Prostate gland (tissue), 2 donors: ENCODE data around the gene TBX10. TPM values are rescaled to one million over a fixed set of nuclear protein-coding genes. Genes with fewer than 3 reads are reported as not detected.

Experiments
- DNase-seq: peaks from one replicate; pipeline ENCODE4 v3.0.0-alpha.2; 2019; ENCODE audit warnings: low spot score
- H3K27ac ChIP-seq, 2 donors: fragments of 200-600 bp; sonication (generic); 2 replicates each; pipeline ENCODE4 v1.5.1; 2017 to 2019
- H3K27me3 ChIP-seq: fragments of 200-600 bp; sonication (generic); replicated peaks from 2 replicates; pipeline ENCODE4 v1.5.1; 2019; ENCODE audit not compliant: insufficient read depth
- H3K36me3 ChIP-seq, 2 donors: fragments of 200-600 bp; sonication (generic); 1 replicate in 1 of 2; 2 replicates in 1 of 2; pipeline versions ENCODE4 v1.5.1 to v1.8.1; 2017 to 2019
- H3K4me1 ChIP-seq: fragments of 200-600 bp; sonication (generic); replicated peaks from 2 replicates; pipeline ENCODE4 v1.5.1; 2019
- H3K4me3 ChIP-seq, 2 donors: fragments of 200-600 bp; sonication (generic); 2 replicates each; pipeline ENCODE4 v1.5.1; 2017 to 2019
- H3K9me3 ChIP-seq: fragments of 200-600 bp; sonication (generic); 2 replicates; pipeline ENCODE4 v1.5.1; 2017
- CTCF ChIP-seq, 4 experiments: fragments of 200-600 bp in 2 of 4; fragments of 450-650 bp in 2 of 4; sonication (generic) in 2 of 4; IDR thresholded peaks; 1 replicate in 3 of 4; 2 replicates in 1 of 4; pipeline ENCODE4 v1.5.1; 2016 to 2019; ENCODE audit warnings: antibody characterized with exemption in 4 of 4, mild to moderate bottlenecking in 2 of 4, moderate library complexity in 2 of 4
- POLR2A ChIP-seq: fragments of 450-650 bp; IDR thresholded peaks from one replicate; pipeline ENCODE4 v1.6.1; 2016; ENCODE audit warnings: antibody characterized with exemption, mild to moderate bottlenecking
- POLR2AphosphoS5 ChIP-seq: sonication (generic); formaldehyde crosslinking; IDR thresholded peaks from one replicate; pipeline ENCODE4 v1.6.1; 2017; ENCODE audit warnings: antibody characterized with exemption
- WGBS: methylation state at CpG from one replicate; pipeline ENCODE4 v1.1.5; 2018; 5-methylcytosine and 5-hydroxymethylcytosine counted together
- intact Hi-C: fragments of 100-400 bp; cut with DNase I; formaldehyde crosslinking; loops from one replicate; pipeline ENCODE4 v1.14.2; 2022
- total RNA-seq, 2 donors: library from RNA; depleted of rRNA; stranded (reverse); fragments of >200 nt; gene quantifications; one replicate each; pipeline ENCODE4 v1.1.0, GENCODE V29; 2016

TBX10 gene
- total RNA-seq, 2 donors from 2014 or later, result not detected

- Histone ChIP-seq H3K27ac (no peak overlapping the region), H3K36me3 (no peaks in the 10 kb centered on the region), H3K9me3 (no peaks in the 10 kb centered on the region), H3K4me3 (no peak overlapping the region), H3K4me1 (peaks cover 4% of the 10 kb centered on the region), H3K27me3 (no peaks in the 10 kb centered on the region)
- DNase-seq, result no peak
- WGBS, result 68% methylated on average over 2 of the region's 4 CpGs
- intact Hi-C loops, result loop anchor here (10.0 kb wide), 1 partner anchor 170 kb away; no protein-coding TSS in a partner anchor
- TF ChIP-seq CTCF (IDR thresholded peaks at IDR 0.05) (no peak), POLR2AphosphoS5 (no peak), POLR2A (no peak)
Observed at GRCh38 chr11:67635231-67635521, 4.4 kb downstream of the TBX10 start.

- DNase-seq, result no peak
- 76% methylated on average over 14 of the region's 20 CpGs for WGBS
- H3K9me3 ChIP-seq, result no peaks in the 10 kb centered on the region
- H3K4me3 ChIP-seq, result no peak overlapping the region
- no peaks in the 10 kb centered on the region for H3K36me3 ChIP-seq
- H3K27ac ChIP-seq, result no peak overlapping the region
- peaks cover 4% of the 10 kb centered on the region for H3K4me1 ChIP-seq
- TF ChIP-seq POLR2AphosphoS5, result no peak
- H3K27me3 ChIP-seq, result no peaks in the 10 kb centered on the region
- intact Hi-C loops, result loop anchor here (10.0 kb wide), 1 partner anchor 170 kb away; no protein-coding TSS in a partner anchor
Observed at GRCh38 chr11:67634366-67635230, 5.0 kb downstream of the TBX10 start.

- Histone ChIP-seq H3K27me3 (no peaks in the 10 kb centered on the region), H3K4me3 (no peak overlapping the region), H3K4me1 (peaks cover 4% of the 10 kb centered on the region), H3K27ac (no peak overlapping the region), H3K9me3 (no peaks in the 10 kb centered on the region), H3K36me3 (no peaks in the 10 kb centered on the region)
- DNase-seq, result no peak
- WGBS, result 90% methylated on average over 21 of the region's 22 CpGs
- no peak for TF ChIP-seq CTCF (IDR thresholded peaks at IDR 0.05)
- TF ChIP-seq POLR2AphosphoS5, result no peak
- TF ChIP-seq POLR2A, result no peak
- intact Hi-C loops, result loop anchor here (10.0 kb wide), 1 partner anchor 171 kb away; no protein-coding TSS in a partner anchor
Observed at GRCh38 chr11:67633758-67634365, 5.7 kb downstream of the TBX10 start.

- Histone ChIP-seq H3K9me3 (no peaks in the 10 kb centered on the region), H3K27ac (no peak overlapping the region), H3K27me3 (no peaks in the 10 kb centered on the region), H3K4me1 (peaks cover 4% of the 10 kb centered on the region), H3K36me3 (no peaks in the 10 kb centered on the region), H3K4me3 (no peak overlapping the region)
- no peak for DNase-seq
- intact Hi-C loops, result loop anchor here (10.0 kb wide), 1 partner anchor 172 kb away; no protein-coding TSS in a partner anchor
- TF ChIP-seq POLR2AphosphoS5, result no peak
- no peak for TF ChIP-seq POLR2A
- no peak for TF ChIP-seq CTCF (IDR thresholded peaks at IDR 0.05)
- WGBS, result 93% methylated on average over 30 of the region's 30 CpGs
Observed at GRCh38 chr11:67632982-67633755, 6.4 kb downstream of the TBX10 start.
